ENCODE data around the gene RASA2. TPM values are rescaled to one million over a fixed set of nuclear protein-coding genes. Genes with fewer than 3 reads are reported as not detected.

RASA2 gene
- total RNA-seq, 6 donors from 2014 or later: 11.7 to 41.5 (median 21.3) TPM

DNA sequence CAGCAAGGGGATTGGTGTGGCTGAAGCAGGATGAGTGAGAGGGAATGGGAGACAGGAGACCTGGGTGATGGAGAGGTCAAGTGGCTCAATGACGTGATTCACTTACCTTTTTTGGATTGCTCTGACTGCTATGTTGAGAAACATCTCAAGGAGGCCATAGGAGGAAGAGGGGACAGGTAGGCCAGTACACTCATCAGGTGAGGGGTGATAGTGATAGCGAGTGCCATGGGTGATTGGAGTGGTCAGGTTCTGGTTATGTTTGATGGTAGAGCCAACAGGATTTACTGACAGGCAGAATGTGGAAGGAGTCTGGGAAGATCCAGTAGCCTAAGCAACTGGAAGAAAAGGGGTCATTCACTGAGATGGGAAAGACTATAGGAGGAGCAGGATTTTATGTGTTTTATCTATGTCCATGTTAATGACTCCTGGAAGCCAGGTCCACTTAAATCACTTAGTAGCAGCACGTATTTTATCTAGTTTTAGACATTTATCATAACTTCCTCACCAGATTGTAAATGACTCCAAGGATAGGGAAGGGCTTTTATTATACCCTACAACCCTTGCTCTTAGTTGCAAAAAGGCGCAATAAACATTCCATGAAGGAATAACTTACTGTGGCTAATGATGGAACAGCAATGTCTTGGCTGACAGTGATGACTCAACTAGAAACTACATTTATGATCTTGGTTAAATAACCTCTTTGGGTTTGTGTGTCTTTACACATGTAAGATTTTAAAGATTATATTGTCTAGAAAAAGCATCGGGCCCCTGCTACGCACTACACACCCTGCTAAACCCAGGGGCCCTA is 131.5 kb downstream of the RASA2 start:
- WGBS, 2 donors: 88 to 93% methylated on average over 6 of the region's 6 CpGs
- ATAC-seq (ENCODE audit: low FRiP score in 2 of 2): no peak

DNA sequence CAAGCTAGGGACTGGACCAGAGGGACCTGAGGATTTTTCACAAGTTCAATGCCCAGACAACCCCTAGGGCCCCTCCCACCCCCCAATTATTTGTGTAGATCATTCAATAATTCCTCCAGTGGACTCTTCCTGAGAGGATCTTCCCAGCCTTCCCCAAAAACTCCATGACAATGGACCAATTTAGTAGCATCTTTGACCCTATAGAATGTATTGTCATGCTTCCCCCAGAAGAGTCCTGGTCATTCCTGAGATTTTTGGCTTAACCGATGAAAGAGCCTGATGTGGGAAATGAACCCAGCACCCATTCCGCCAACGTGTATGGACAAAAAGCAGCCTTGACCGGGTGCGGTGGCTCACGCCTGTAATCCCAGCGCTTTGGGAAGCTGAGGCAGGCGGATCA is 132.1 kb downstream of the RASA2 start:
- WGBS, 2 donors: 94 to 97% methylated on average over 8 of the region's 8 CpGs
- Histone ChIP-seq H3K4me3 (no peak overlapping the region), H3K9me3 (no peaks in the 10 kb centered on the region), H3K27me3 (no peaks in the 10 kb centered on the region), H3K4me1 (no peaks in the 10 kb centered on the region), H3K27ac (no peak overlapping the region), H3K36me3 (peaks cover 0 to 13% (median 0%) of the 10 kb centered on the region in 4 donors)
- no peak for DNase-seq
- TF ChIP-seq POLR2AphosphoS5 (IDR thresholded peaks at IDR 0.05): no peak
- TF ChIP-seq EP300 (IDR thresholded peaks at IDR 0.05): no peak
- TF ChIP-seq, protein P1, sequence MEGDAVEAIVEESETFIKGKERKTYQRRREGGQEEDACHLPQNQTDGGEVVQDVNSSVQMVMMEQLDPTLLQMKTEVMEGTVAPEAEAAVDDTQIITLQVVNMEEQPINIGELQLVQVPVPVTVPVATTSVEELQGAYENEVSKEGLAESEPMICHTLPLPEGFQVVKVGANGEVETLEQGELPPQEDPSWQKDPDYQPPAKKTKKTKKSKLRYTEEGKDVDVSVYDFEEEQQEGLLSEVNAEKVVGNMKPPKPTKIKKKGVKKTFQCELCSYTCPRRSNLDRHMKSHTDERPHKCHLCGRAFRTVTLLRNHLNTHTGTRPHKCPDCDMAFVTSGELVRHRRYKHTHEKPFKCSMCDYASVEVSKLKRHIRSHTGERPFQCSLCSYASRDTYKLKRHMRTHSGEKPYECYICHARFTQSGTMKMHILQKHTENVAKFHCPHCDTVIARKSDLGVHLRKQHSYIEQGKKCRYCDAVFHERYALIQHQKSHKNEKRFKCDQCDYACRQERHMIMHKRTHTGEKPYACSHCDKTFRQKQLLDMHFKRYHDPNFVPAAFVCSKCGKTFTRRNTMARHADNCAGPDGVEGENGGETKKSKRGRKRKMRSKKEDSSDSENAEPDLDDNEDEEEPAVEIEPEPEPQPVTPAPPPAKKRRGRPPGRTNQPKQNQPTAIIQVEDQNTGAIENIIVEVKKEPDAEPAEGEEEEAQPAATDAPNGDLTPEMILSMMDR (IDR thresholded peaks at IDR 0.05): no peak
- TF ChIP-seq POLR2A (IDR thresholded peaks at IDR 0.05): no peak
- ATAC-seq (ENCODE audit: low FRiP score in 2 of 2): no peak

More for the DNA sequence above, 131.5 kb downstream of the RASA2 start:
- Histone ChIP-seq H3K4me1 (no peaks in the 10 kb centered on the region), H3K9me3 (no peaks in the 10 kb centered on the region), H3K36me3 (peaks cover 0 to 18% (median 0%) of the 10 kb centered on the region in 4 donors), H3K27me3 (no peaks in the 10 kb centered on the region), H3K4me3 (no peak overlapping the region), H3K27ac (no peak overlapping the region)
- DNase-seq: no peak
- TF ChIP-seq, protein P1 (IDR thresholded peaks at IDR 0.05): no peak
- no peak for TF ChIP-seq POLR2A (IDR thresholded peaks at IDR 0.05)
- TF ChIP-seq POLR2AphosphoS5 (IDR thresholded peaks at IDR 0.05): no peak
- TF ChIP-seq EP300 (IDR thresholded peaks at IDR 0.05): no peak

DNA sequence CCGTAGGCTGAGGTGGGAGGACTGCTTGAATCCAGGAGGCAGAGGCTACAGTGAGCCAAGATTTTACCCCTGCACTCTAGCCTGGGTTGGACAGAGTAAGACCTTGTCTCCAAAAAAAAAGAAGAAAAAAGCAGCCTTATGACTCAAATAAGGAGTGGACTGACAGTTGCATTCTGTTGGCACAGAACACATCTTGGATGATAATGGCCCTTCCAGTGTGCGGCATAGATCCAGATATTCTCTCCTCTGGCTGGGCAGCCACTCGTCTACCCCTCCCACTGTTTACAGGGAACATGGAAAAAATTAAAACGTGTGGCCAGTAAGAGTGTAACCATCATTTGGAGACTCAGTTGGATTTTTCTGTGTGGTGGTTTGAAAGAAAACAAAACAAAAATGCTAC is 132.6 kb downstream of the RASA2 start:
- Histone ChIP-seq H3K4me1 (no peaks in the 10 kb centered on the region), H3K9me3 (no peaks in the 10 kb centered on the region), H3K4me3 (no peak overlapping the region), H3K36me3 (peaks cover 0 to 11% (median 0%) of the 10 kb centered on the region in 4 donors), H3K27me3 (no peaks in the 10 kb centered on the region), H3K27ac (no peak overlapping the region)
- no peak for ATAC-seq (ENCODE audit: low FRiP score in 2 of 2)
- TF ChIP-seq POLR2A (IDR thresholded peaks at IDR 0.05): no peak
- TF ChIP-seq EP300 (IDR thresholded peaks at IDR 0.05): no peak
- no peak for TF ChIP-seq POLR2AphosphoS5 (IDR thresholded peaks at IDR 0.05)
- TF ChIP-seq, protein P1 (IDR thresholded peaks at IDR 0.05): no peak
- no peak for DNase-seq
- 77 to 78% methylated on average over 4 of the region's 4 CpGs for WGBS, 2 donors

DNA sequence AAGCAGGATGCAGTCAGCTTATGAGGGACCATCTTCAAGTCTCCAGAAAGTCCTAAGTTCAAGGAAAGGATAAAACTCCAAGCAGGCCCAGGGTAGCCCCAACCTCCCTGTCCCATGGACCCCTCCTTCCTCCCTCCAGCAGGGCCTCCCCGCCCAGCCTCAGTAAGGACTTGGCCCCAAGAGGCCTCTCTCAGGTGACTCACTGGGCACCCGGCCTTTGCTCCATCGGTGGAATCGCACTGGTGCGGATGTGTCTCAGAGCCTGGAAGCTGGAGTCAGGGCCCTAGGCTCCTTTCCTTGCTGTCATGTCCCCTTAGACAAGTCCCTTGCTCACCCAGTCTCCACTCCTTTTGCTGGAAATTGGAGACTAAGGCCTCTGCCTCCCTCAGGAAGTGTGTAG is 136.9 kb downstream of the RASA2 start:
- no peaks in the 10 kb centered on the region for H3K36me3 ChIP-seq
- H3K27ac ChIP-seq: no peak overlapping the region
- 76% methylated on average over 5 of the region's 5 CpGs; no CpG with 5 or more reads in 1 of the 2 donors for WGBS, 2 donors

More for the DNA sequence above, 136.9 kb downstream of the RASA2 start:
- no peak for ATAC-seq (ENCODE audit: low FRiP score in 2 of 2)
- DNase-seq: no peak
- Histone ChIP-seq H3K4me3 (no peak overlapping the region), H3K9me3 (peaks cover 0 to 3% (median 0%) of the 10 kb centered on the region in 4 donors), H3K27me3 (no peaks in the 10 kb centered on the region), H3K4me1 (no peaks in the 10 kb centered on the region)
- TF ChIP-seq POLR2AphosphoS5 (IDR thresholded peaks at IDR 0.05): no peak
- TF ChIP-seq, protein P1 (IDR thresholded peaks at IDR 0.05): no peak
- no peak for TF ChIP-seq EP300 (IDR thresholded peaks at IDR 0.05)
- no peak for TF ChIP-seq POLR2A (IDR thresholded peaks at IDR 0.05)

Data from upper lobe of left lung (tissue), 6 donors.